ENCODE measurements around the gene PCDHA8.
A peak's percentile ranks its signal among the peaks of the same experiment; 100 is the strongest.
"Not testable (repeated sequence)": the region's sequence is repeated elsewhere in the genome, so short reads cannot be mapped to it uniquely, and the experiment has no call there.

Gene PCDHA8

GRCh38 chr5:140848139-140849102 lies 7.4 kb downstream of the PCDHA8 start, which contains the start of gene PCDHA9:
Gene PCDHA9 (plus strand): TSS chr5:140848382. CDS start chr5:140848496, 114 bp downstream.
- in situ Hi-C loops (cut with HindIII; ENCODE audit: low pct_ligation_motif_present, low sequenced_read_pairs); H3K36me3 ChIP-seq (replicated peaks); H3K27me3 ChIP-seq (replicated peaks); DNase-seq; H3K27ac ChIP-seq; H3K4me3 ChIP-seq (ENCODE audit: low read depth, low read length): not testable (repeated sequence)
- TF ChIP-seq, protein P1, sequence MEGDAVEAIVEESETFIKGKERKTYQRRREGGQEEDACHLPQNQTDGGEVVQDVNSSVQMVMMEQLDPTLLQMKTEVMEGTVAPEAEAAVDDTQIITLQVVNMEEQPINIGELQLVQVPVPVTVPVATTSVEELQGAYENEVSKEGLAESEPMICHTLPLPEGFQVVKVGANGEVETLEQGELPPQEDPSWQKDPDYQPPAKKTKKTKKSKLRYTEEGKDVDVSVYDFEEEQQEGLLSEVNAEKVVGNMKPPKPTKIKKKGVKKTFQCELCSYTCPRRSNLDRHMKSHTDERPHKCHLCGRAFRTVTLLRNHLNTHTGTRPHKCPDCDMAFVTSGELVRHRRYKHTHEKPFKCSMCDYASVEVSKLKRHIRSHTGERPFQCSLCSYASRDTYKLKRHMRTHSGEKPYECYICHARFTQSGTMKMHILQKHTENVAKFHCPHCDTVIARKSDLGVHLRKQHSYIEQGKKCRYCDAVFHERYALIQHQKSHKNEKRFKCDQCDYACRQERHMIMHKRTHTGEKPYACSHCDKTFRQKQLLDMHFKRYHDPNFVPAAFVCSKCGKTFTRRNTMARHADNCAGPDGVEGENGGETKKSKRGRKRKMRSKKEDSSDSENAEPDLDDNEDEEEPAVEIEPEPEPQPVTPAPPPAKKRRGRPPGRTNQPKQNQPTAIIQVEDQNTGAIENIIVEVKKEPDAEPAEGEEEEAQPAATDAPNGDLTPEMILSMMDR (IDR thresholded peaks at IDR 0.05; ENCODE audit: low read depth, low read length, missing control alignments) = peak; percentile 7

DNA sequence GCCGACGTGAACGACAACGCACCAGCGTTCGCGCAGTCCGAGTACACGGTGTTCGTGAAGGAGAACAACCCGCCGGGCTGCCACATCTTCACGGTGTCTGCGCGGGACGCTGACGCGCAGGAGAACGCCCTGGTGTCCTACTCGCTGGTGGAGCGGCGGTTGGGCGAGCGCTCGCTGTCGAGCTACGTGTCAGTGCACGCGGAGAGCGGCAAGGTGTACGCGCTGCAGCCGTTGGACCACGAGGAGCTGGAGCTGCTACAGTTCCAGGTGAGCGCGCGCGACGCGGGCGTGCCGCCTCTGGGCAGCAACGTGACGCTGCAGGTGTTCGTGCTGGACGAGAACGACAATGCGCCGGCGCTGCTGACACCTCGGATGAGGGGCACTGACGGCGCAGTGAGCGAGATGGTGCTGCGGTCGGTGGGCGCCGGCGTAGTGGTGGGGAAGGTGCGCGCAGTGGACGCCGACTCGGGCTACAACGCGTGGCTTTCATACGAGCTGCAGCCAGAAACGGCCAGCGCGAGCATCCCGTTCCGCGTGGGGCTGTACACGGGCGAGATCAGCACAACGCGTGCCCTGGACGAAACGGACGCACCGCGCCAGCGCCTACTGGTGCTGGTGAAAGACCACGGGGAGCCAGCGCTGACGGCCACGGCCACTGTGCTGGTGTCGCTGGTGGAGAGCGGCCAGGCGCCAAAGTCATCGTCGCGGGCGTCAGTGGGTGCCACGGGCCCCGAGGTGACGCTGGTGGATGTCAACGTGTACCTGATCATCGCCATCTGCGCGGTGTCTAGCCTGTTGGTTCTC lies 9.0 kb downstream of the PCDHA8 start:
- in situ Hi-C loops (cut with HindIII; ENCODE audit: low pct_ligation_motif_present, low sequenced_read_pairs); DNase-seq; H3K4me3 ChIP-seq (ENCODE audit: low read depth, low read length): not testable (repeated sequence)

GRCh38 chr5:140855772-140856674 lies 15.0 kb downstream of the PCDHA8 start, which contains the start of gene PCDHA10:
Gene PCDHA10 (plus strand): TSS chr5:140855897. CDS start chr5:140856049, 152 bp downstream.
- Histone ChIP-seq H3K36me3 (replicated peaks) (no peaks in the 10 kb centered on the region), H3K4me3 (ENCODE audit: low read depth, low read length) (no peak within 1 kb of the TSS), H3K27me3 (replicated peaks) (no peaks in the 10 kb centered on the region), H3K27ac (no peak within 1 kb of the TSS)
- DNase-seq = no peak
- in situ Hi-C loops (cut with HindIII; ENCODE audit: low pct_ligation_motif_present, low sequenced_read_pairs) = no loop called here
- TF ChIP-seq, protein P1 (IDR thresholded peaks at IDR 0.05; ENCODE audit: low read depth, low read length, missing control alignments) = no peak

More for the DNA sequence above, 9.0 kb downstream of the PCDHA8 start:
- not testable (repeated sequence) for H3K27me3 ChIP-seq (replicated peaks); H3K36me3 ChIP-seq (replicated peaks); H3K27ac ChIP-seq

GRCh38 chr5:140857177-140857986 lies 16.4 kb downstream of the PCDHA8 start:
- in situ Hi-C loops (cut with HindIII; ENCODE audit: low pct_ligation_motif_present, low sequenced_read_pairs) = no loop called here
- no peak overlapping the region for H3K4me3 ChIP-seq (ENCODE audit: low read depth, low read length)
- no peak overlapping the region for H3K27ac ChIP-seq
- TF ChIP-seq, protein P1 (IDR thresholded peaks at IDR 0.05; ENCODE audit: low read depth, low read length, missing control alignments) = no peak
- H3K27me3 ChIP-seq (replicated peaks) = no peaks in the 10 kb centered on the region
- no peaks in the 10 kb centered on the region for H3K36me3 ChIP-seq (replicated peaks)
- DNase-seq = no peak

DNA sequence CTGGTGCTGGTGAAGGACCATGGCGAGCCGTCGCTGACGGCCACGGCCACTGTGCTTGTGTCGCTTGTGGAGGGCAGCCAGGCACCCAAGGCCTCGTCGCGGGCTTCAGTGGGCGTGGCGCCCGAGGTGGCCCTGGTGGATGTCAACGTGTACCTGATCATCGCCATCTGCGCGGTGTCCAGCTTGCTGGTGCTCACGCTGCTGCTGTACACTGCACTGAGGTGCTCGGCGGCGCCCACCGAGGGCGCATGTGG lies 16.9 kb downstream of the PCDHA8 start:
- Histone ChIP-seq H3K27ac (no peak overlapping the region), H3K4me3 (ENCODE audit: low read depth, low read length) (no peak overlapping the region), H3K27me3 (replicated peaks) (no peaks in the 10 kb centered on the region), H3K36me3 (replicated peaks) (no peaks in the 10 kb centered on the region)
- DNase-seq = no peak
- TF ChIP-seq, protein P1 (IDR thresholded peaks at IDR 0.05; ENCODE audit: low read depth, low read length, missing control alignments) = no peak
- in situ Hi-C loops (cut with HindIII; ENCODE audit: low pct_ligation_motif_present, low sequenced_read_pairs) = no loop called here
